ENCODE data around the gene KDM1B.

DNA sequence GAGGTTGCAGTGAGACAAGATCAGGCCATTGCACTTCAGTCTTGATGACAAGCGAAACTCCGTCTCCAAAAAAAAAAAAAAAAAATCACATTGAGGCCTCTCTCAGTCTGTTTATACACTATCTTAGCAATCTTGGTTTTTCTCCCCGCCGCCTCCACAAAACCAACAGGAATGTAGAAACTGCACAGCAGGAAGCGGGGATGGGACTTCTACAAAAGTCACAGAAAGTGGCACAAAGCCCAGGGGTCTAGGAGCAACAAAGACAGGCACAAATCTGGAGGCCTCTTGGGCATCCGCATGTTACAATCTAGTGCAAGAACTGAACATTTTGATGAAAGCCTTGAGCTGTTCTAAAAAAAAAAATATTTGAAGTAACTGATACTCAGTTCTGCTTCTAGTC is 48.6 kb downstream of the KDM1B start:
- TF ChIP-seq, protein P1, sequence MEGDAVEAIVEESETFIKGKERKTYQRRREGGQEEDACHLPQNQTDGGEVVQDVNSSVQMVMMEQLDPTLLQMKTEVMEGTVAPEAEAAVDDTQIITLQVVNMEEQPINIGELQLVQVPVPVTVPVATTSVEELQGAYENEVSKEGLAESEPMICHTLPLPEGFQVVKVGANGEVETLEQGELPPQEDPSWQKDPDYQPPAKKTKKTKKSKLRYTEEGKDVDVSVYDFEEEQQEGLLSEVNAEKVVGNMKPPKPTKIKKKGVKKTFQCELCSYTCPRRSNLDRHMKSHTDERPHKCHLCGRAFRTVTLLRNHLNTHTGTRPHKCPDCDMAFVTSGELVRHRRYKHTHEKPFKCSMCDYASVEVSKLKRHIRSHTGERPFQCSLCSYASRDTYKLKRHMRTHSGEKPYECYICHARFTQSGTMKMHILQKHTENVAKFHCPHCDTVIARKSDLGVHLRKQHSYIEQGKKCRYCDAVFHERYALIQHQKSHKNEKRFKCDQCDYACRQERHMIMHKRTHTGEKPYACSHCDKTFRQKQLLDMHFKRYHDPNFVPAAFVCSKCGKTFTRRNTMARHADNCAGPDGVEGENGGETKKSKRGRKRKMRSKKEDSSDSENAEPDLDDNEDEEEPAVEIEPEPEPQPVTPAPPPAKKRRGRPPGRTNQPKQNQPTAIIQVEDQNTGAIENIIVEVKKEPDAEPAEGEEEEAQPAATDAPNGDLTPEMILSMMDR (conservative IDR thresholded peaks at IDR 0.05; ENCODE audit: low read depth, low read length), result no peak
- TF ChIP-seq EZH2phosphoT487 (IDR thresholded peaks at IDR 0.05; ENCODE audit: borderline replicate concordance, low read length), result no peak
